Right lobe of liver (tissue), 6 donors: Measurements from ENCODE around the gene NYAP1. TPM values are rescaled to one million over a fixed set of nuclear protein-coding genes. Genes with fewer than 3 reads are reported as not detected.
"Not testable (repeated sequence)": the region's sequence is repeated elsewhere in the genome, so short reads cannot be mapped to it uniquely, and the experiment has no call there.

Experiments used
- ATAC-seq, 4 donors: fragments of 200-7000 bp; cut with Tn5 transposase; one replicate each; pipeline ENCODE4 v1.9.1; 2020; ENCODE audit warnings: mild to moderate bottlenecking in 4 of 4, moderate library complexity in 4 of 4
- DNase-seq, 3 donors: peaks; one replicate each; pipeline ENCODE4 v3.0.0-alpha.2; 2020
- H3K27ac ChIP-seq, 3 donors: fragments of 200-600 bp; one replicate each; pipeline ENCODE4 v1.8.0; 2022
- H3K27me3 ChIP-seq, 2 donors: fragments of 200-600 bp; one replicate each; pipeline ENCODE4 v1.8.0; 2022
- H3K36me3 ChIP-seq, 4 donors: fragments of 200-600 bp; sonication (generic) in 1 of 4; one replicate each; pipeline versions ENCODE4 v1.5.1 to v1.8.0; 2017 to 2022; ENCODE audit warnings: control low read depth in 1 of 4
- H3K4me1 ChIP-seq, 4 donors: fragments of 200-600 bp; sonication (generic) in 1 of 4; one replicate each; pipeline versions ENCODE4 v1.5.1 to v1.8.0; 2017 to 2022; ENCODE audit warnings: control low read depth in 1 of 4
- H3K4me3 ChIP-seq, 3 donors: fragments of 200-600 bp; one replicate each; pipeline ENCODE4 v1.8.0; 2022
- H3K9me3 ChIP-seq, 4 donors: fragments of 200-600 bp; sonication (generic) in 1 of 4; one replicate each; pipeline versions ENCODE4 v1.5.1 to v1.8.0; 2017 to 2022; ENCODE audit warnings: control low read depth in 1 of 4
- POLR2A ChIP-seq: fragments of 450-650 bp; IDR thresholded peaks from one replicate; pipeline ENCODE4 v1.6.1; 2017; ENCODE audit warnings: antibody characterized with exemption, mild to moderate bottlenecking
- WGBS: methylation state at CpG from one replicate; pipeline ENCODE4 v1.1.6; 2018; ENCODE audit warnings: low coverage, low lambda C conversion rate; ENCODE audit not compliant: insufficient coverage; ENCODE audit errors: missing lambda C conversion rate; 5-methylcytosine and 5-hydroxymethylcytosine counted together
- intact Hi-C, 2 donors: fragments of 100-400 bp; cut with DNase I; formaldehyde crosslinking; loops; one replicate each; pipeline versions ENCODE4 v1.11.2 to v1.14.1; 2022
- total RNA-seq, 6 experiments: library from RNA; depleted of rRNA in 2 of 6; stranded (reverse); fragments of >200 nt in 2 of 6; fragmentation: NEBNext Ultra II Directional in 3 of 6; extraction: Animal tissue kit (Norgen Biotek cat#: 25700) in 3 of 6; gene quantifications; one replicate each; pipeline versions ENCODE4 v1.1.0 to v1.2.4, GENCODE V29; 2016 to 2023
- TF ChIP-seq, protein P1 (sequence below), 4 donors: fragments of 200-600 bp in 3 of 4; fragments of 450-650 bp in 1 of 4; IDR thresholded peaks; one replicate each; pipeline versions ENCODE4 v1.5.1 to v1.8.0; 2016 to 2022; ENCODE audit warnings: antibody characterized with exemption in 4 of 4, mild to moderate bottlenecking in 2 of 4
- donor health status: DM: no; HTN: yes; CAD: no.
- donor health status: DM: no; HTN: no; CAD: no.
- donor health status: DM: no; HTN: no; CAD: no.
- donor health status: DM: no; HTN: yes; CAD: no.
- donor health status: DM: no; HTN: yes; CAD: no.

Gene NYAP1
- total RNA-seq, 6 experiments from 2014 or later = 0.06 to 0.74 (median 0.32) TPM

- H3K27ac ChIP-seq = peak overlapping the region; percentile 39 to 96 (median 84)
- intact Hi-C loops = no loop called here
- TF ChIP-seq, protein P1, sequence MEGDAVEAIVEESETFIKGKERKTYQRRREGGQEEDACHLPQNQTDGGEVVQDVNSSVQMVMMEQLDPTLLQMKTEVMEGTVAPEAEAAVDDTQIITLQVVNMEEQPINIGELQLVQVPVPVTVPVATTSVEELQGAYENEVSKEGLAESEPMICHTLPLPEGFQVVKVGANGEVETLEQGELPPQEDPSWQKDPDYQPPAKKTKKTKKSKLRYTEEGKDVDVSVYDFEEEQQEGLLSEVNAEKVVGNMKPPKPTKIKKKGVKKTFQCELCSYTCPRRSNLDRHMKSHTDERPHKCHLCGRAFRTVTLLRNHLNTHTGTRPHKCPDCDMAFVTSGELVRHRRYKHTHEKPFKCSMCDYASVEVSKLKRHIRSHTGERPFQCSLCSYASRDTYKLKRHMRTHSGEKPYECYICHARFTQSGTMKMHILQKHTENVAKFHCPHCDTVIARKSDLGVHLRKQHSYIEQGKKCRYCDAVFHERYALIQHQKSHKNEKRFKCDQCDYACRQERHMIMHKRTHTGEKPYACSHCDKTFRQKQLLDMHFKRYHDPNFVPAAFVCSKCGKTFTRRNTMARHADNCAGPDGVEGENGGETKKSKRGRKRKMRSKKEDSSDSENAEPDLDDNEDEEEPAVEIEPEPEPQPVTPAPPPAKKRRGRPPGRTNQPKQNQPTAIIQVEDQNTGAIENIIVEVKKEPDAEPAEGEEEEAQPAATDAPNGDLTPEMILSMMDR (IDR thresholded peaks at IDR 0.05) = no peak
- no peak for TF ChIP-seq POLR2A
- 34% methylated on average over 12 of the region's 13 CpGs for WGBS
- H3K9me3 ChIP-seq = no peaks in the 10 kb centered on the region
- no peaks in the 10 kb centered on the region for H3K27me3 ChIP-seq
- H3K36me3 ChIP-seq = no peaks in the 10 kb centered on the region
- peaks cover 0 to 18% (median 0%) of the 10 kb centered on the region in 4 donors for H3K4me1 ChIP-seq
- no peak overlapping the region for H3K4me3 ChIP-seq
- ATAC-seq (peak; percentile 4 to 55 (median 16)), DNase-seq (peak in 1 of 3 donors; percentile 56)
Measured at GRCh38 chr7:100449190-100449795, 34.4 kb upstream of the NYAP1 start.

DNA sequence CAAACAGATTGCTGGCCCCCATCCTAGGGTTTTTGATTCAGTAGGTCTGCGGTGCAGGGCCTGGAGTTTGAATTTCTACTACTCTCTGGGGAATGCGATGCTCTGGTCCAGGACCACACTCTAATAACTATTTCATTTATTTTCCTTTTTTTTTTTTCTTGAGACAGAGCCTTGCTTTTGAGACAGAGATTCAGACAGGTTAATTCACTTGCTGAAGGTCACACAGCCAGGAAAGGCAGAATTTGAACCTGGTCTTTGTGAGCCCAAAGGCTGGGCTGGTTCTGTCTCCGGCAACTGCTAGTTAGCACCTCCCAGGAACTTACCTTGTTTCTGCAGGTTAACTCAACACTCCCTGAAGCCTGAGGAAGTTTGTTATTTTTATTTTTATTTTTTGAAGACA, 31.2 kb upstream of the NYAP1 start:
- H3K4me3 ChIP-seq = no peak overlapping the region
- intact Hi-C loops = no loop called here
- no peaks in the 10 kb centered on the region for H3K27me3 ChIP-seq
- ATAC-seq (no peak), DNase-seq (no peak)
- H3K9me3 ChIP-seq = no peaks in the 10 kb centered on the region
- WGBS = 83% methylated on average over 2 of the region's 3 CpGs
- no peaks in the 10 kb centered on the region for H3K36me3 ChIP-seq
- TF ChIP-seq, protein P1 (IDR thresholded peaks at IDR 0.05) = no peak
- no peak for TF ChIP-seq POLR2A
- no peak overlapping the region for H3K27ac ChIP-seq
- peaks cover 0 to 6% (median 0%) of the 10 kb centered on the region in 4 donors for H3K4me1 ChIP-seq

DNA sequence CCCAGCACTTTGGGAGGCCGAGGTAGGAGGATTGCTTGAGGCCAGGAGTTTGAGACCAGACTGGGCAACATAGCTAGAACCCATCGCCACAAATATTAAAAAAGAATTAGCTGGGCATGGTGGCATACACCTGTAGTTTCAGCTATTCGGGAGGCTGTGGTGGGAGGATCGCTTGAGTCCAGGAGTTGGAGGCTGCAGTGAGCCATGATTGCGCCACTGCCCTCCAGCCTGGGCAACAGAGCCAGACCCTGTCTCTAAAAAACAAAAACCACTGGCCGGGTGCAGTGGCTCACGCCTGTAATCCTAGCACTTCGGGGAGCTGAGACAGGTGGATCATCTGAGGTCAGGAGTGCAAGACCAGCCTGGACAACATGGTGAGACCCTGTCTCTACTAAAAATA, 29.9 kb upstream of the NYAP1 start:
- H3K27ac ChIP-seq, intact Hi-C loops, H3K27me3 ChIP-seq, DNase-seq, H3K9me3 ChIP-seq, H3K4me3 ChIP-seq, H3K36me3 ChIP-seq, ATAC-seq, H3K4me1 ChIP-seq: not testable (repeated sequence)
- WGBS = 90% methylated on average over 2 of the region's 8 CpGs

GRCh38 chr7:100455206-100455605, 28.5 kb upstream of the NYAP1 start:
- H3K4me1 ChIP-seq = peaks cover 0 to under 1% (median 0%) of the 10 kb centered on the region in 4 donors
- DNase-seq (no peak), ATAC-seq (no peak)
- H3K36me3 ChIP-seq = no peaks in the 10 kb centered on the region
- 77% methylated on average over 3 of the region's 3 CpGs for WGBS
- H3K9me3 ChIP-seq = no peaks in the 10 kb centered on the region
- TF ChIP-seq, protein P1 (IDR thresholded peaks at IDR 0.05) = no peak
- no peak for TF ChIP-seq POLR2A
- H3K27me3 ChIP-seq = no peaks in the 10 kb centered on the region
- H3K27ac ChIP-seq = no peak overlapping the region
- no peak overlapping the region for H3K4me3 ChIP-seq
- intact Hi-C loops = no loop called here

DNA sequence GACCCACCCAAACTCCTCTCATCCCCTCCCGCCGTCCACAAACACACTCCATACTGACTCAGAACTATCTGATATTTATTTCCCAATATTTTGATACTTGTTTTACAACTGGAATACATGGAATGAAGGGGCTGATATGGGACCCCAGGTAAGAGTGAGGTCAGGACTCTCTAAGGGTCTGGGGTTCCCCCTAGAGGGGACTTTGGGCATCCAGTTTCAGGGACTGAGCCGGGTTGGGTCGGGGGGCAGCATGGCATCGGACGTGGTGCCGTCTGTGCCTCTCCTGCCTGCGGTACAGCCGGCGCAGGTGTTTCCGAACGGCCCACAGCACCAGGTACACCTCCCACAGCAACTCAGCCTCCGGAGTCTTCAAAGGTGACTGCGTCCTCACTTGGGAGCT, 27.2 kb upstream of the NYAP1 start:
- no peak for TF ChIP-seq POLR2A
- TF ChIP-seq, protein P1 (IDR thresholded peaks at IDR 0.05) = no peak
- Histone ChIP-seq H3K27ac (no peak overlapping the region), H3K9me3 (no peaks in the 10 kb centered on the region), H3K27me3 (no peaks in the 10 kb centered on the region), H3K4me3 (no peak overlapping the region), H3K4me1 (no peaks in the 10 kb centered on the region), H3K36me3 (no peaks in the 10 kb centered on the region)
- no peak for DNase-seq
- ATAC-seq = no peak
- intact Hi-C loops = no loop called here
- WGBS = 100% methylated on average over 2 of the region's 14 CpGs
